ENCODE measurements around the gene CDH8. TPM values are rescaled to one million over a fixed set of nuclear protein-coding genes. Genes with fewer than 3 reads are reported as not detected.
"Not testable (repeated sequence)": the region's sequence is repeated elsewhere in the genome, so short reads cannot be mapped to it uniquely, and the experiment has no call there.

CDH8 gene
- total RNA-seq, 1 experiment from 2014 or later, result 0.42 TPM

DNA sequence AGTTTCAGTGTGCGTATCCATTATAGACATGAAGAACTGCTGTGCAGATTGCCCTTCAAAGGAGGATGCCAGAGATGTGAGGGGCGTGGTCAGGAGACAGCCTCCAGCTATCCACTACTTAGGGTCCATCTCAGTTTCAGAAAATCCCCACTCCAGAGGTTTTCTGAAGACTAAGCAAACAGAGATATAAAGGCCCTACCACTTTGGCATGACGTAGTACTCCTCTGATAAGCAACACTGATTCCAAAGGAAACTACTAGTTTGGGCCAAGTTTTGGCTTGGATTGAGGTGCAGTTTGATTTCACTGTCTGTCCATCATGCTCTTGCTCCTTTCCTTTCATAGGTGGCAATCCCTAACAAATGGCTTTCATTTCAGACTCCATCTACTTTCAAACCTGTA, 228.7 kb downstream of the CDH8 start:
- no peaks in the 10 kb centered on the region for H3K27me3 Mint-ChIP-seq (ENCODE audit: insufficient read depth, unreplicated experiment)
- no peaks in the 10 kb centered on the region for H3K36me3 Mint-ChIP-seq (ENCODE audit: insufficient read depth, unreplicated experiment)
- H3K4me3 Mint-ChIP-seq (ENCODE audit: unreplicated experiment), result no peak overlapping the region
- no peak for DNase-seq (ENCODE audit: unreplicated experiment)
- no peak overlapping the region for H3K27ac Mint-ChIP-seq (ENCODE audit: low read depth, unreplicated experiment)
- TF ChIP-seq, protein P1, sequence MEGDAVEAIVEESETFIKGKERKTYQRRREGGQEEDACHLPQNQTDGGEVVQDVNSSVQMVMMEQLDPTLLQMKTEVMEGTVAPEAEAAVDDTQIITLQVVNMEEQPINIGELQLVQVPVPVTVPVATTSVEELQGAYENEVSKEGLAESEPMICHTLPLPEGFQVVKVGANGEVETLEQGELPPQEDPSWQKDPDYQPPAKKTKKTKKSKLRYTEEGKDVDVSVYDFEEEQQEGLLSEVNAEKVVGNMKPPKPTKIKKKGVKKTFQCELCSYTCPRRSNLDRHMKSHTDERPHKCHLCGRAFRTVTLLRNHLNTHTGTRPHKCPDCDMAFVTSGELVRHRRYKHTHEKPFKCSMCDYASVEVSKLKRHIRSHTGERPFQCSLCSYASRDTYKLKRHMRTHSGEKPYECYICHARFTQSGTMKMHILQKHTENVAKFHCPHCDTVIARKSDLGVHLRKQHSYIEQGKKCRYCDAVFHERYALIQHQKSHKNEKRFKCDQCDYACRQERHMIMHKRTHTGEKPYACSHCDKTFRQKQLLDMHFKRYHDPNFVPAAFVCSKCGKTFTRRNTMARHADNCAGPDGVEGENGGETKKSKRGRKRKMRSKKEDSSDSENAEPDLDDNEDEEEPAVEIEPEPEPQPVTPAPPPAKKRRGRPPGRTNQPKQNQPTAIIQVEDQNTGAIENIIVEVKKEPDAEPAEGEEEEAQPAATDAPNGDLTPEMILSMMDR (IDR thresholded peaks at IDR 0.05; ENCODE audit: unreplicated experiment), result no peak
- no TSS peak for BruUV-seq (replicated peaks)
- intact Hi-C loops (cut with micrococcal nuclease), result no loop called here
- POLR2A ChIA-PET, result no interaction called here
- CTCF ChIA-PET, result no interaction called here
- H3K9me3 Mint-ChIP-seq (ENCODE audit: unreplicated experiment), result no peaks in the 10 kb centered on the region
- no peaks in the 10 kb centered on the region for H3K4me1 Mint-ChIP-seq (ENCODE audit: insufficient read depth, unreplicated experiment)

DNA sequence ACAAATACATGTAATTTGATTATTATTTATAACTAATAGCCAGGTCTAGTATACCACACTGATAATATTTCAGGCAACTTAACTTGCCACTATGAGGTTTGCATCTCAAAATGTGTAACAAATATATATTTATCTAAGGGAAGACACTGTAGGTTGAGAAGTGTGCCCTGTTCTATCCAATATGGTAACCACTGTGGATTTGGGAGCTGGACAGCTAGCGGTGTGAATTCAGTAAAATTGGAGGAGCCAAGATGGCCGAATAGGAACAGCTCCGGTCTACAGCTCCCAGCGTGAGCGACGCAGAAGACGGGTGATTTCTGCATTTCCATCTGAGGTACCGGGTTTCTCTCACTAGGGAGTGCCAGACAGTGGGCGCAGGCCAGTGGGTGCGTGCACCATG, 235.0 kb downstream of the CDH8 start:
- H3K9me3 Mint-ChIP-seq (ENCODE audit: unreplicated experiment); H3K27ac Mint-ChIP-seq (ENCODE audit: low read depth, unreplicated experiment); POLR2A ChIA-PET; H3K4me1 Mint-ChIP-seq (ENCODE audit: insufficient read depth, unreplicated experiment); intact Hi-C loops (cut with micrococcal nuclease); DNase-seq (ENCODE audit: unreplicated experiment); H3K4me3 Mint-ChIP-seq (ENCODE audit: unreplicated experiment); H3K36me3 Mint-ChIP-seq (ENCODE audit: insufficient read depth, unreplicated experiment); BruUV-seq (replicated peaks): not testable (repeated sequence)
- CTCF ChIA-PET, result interaction anchor here (0.6 kb wide), 2 partner anchors 700 to 1103 kb away, joined by 3 to 4 read pairs; no protein-coding TSS in a partner anchor
- peaks cover 13% of the 10 kb centered on the region for H3K27me3 Mint-ChIP-seq (ENCODE audit: insufficient read depth, unreplicated experiment)

DNA sequence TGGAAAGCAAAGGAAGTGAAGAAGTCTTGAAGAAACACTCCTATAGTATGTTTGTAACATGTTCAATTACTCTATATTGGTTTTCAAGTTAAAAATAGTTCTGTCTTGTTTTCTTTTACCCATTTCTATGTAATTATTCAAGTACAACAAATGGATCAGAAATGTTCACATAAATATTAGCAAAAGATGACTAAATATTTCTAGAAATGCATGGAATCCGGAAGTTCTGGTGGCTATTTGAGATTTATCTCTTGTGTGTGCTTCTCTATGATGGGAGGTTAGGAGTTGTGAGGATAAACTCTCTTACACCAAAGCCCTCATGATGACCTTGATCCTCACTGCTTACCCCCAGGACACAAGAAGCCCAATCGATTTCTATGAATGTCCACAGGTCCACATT, 237.5 kb downstream of the CDH8 start:
- intact Hi-C loops (cut with micrococcal nuclease), result no loop called here
- BruUV-seq (replicated peaks), result no TSS peak
- no peaks in the 10 kb centered on the region for H3K36me3 Mint-ChIP-seq (ENCODE audit: insufficient read depth, unreplicated experiment)
- no peak for DNase-seq (ENCODE audit: unreplicated experiment)
- CTCF ChIA-PET, result no interaction called here
- H3K4me3 Mint-ChIP-seq (ENCODE audit: unreplicated experiment), result no peak overlapping the region
- TF ChIP-seq, protein P1 (IDR thresholded peaks at IDR 0.05; ENCODE audit: unreplicated experiment), result no peak
- H3K27ac Mint-ChIP-seq (ENCODE audit: low read depth, unreplicated experiment), result no peak overlapping the region
- no peaks in the 10 kb centered on the region for H3K4me1 Mint-ChIP-seq (ENCODE audit: insufficient read depth, unreplicated experiment)
- peaks cover 22% of the 10 kb centered on the region for H3K27me3 Mint-ChIP-seq (ENCODE audit: insufficient read depth, unreplicated experiment)
- POLR2A ChIA-PET, result no interaction called here
- H3K9me3 Mint-ChIP-seq (ENCODE audit: unreplicated experiment), result no peaks in the 10 kb centered on the region

DNA sequence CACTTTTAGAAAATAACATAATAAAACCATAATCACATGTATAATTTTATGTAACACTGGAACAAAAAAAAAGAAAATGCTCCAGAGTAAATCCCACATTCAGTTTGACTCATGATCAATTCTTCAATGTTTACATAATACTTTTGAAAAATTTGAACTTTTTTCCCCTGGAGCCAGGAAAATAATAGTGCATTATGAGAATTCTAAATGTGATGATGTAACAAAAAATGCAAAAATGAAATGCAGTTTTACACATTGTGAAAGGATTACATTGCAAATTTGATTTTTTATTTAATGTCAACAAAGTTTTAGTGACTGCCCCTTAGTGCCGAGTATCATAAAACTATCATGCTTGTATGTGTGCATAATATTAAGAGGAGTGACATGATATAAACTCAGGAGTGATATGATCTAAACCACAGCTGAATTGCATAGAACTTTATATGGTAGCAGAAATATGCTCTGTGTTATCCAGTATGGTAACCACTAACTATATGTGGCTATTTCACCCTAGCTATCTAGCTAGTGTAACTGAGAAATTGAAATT, 238.2 kb downstream of the CDH8 start:
- peaks cover 22% of the 10 kb centered on the region for H3K27me3 Mint-ChIP-seq (ENCODE audit: insufficient read depth, unreplicated experiment)
- ChIA-PET CTCF (no interaction called here), POLR2A (no interaction called here)
- no peak overlapping the region for H3K27ac Mint-ChIP-seq (ENCODE audit: low read depth, unreplicated experiment)
- no TSS peak for BruUV-seq (replicated peaks)
- H3K4me3 Mint-ChIP-seq (ENCODE audit: unreplicated experiment), result no peak overlapping the region
- no peaks in the 10 kb centered on the region for H3K9me3 Mint-ChIP-seq (ENCODE audit: unreplicated experiment)
- no peaks in the 10 kb centered on the region for H3K36me3 Mint-ChIP-seq (ENCODE audit: insufficient read depth, unreplicated experiment)
- no peaks in the 10 kb centered on the region for H3K4me1 Mint-ChIP-seq (ENCODE audit: insufficient read depth, unreplicated experiment)
- TF ChIP-seq, protein P1 (IDR thresholded peaks at IDR 0.05; ENCODE audit: unreplicated experiment), result no peak
- no peak for DNase-seq (ENCODE audit: unreplicated experiment)
- intact Hi-C loops (cut with micrococcal nuclease), result no loop called here

DNA sequence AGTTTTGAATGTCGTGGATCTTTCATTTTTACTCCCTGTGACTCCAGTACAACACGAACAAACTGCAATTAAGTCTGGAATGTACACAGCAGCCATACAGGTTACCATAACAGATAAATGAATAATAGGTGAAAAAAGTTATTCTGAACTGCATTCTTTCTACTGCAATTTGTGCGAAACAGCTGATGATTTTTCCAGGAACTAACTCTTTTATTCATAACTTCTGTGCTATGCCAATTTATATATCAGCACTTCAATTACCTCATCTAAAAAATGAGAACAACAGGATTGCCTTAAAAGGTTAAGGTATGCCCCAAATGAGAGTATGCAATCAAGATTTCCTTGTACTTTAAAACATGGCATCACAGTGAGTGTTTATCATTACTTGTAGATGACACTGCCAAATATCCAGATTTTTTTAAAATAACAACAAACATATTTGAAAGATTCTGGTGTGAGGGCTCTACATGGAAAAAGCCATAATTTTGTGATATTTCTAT, 238.9 kb downstream of the CDH8 start:
- CTCF ChIA-PET, result no interaction called here
- intact Hi-C loops (cut with micrococcal nuclease), result no loop called here
- POLR2A ChIA-PET, result no interaction called here
- no peaks in the 10 kb centered on the region for H3K36me3 Mint-ChIP-seq (ENCODE audit: insufficient read depth, unreplicated experiment)
- no peak overlapping the region for H3K27ac Mint-ChIP-seq (ENCODE audit: low read depth, unreplicated experiment)
- TF ChIP-seq, protein P1 (IDR thresholded peaks at IDR 0.05; ENCODE audit: unreplicated experiment), result no peak
- no peak for DNase-seq (ENCODE audit: unreplicated experiment)
- H3K9me3 Mint-ChIP-seq (ENCODE audit: unreplicated experiment), result no peaks in the 10 kb centered on the region
- H3K4me1 Mint-ChIP-seq (ENCODE audit: insufficient read depth, unreplicated experiment), result peaks cover 5% of the 10 kb centered on the region
- no TSS peak for BruUV-seq (replicated peaks)
- H3K27me3 Mint-ChIP-seq (ENCODE audit: insufficient read depth, unreplicated experiment), result peaks cover 22% of the 10 kb centered on the region
- H3K4me3 Mint-ChIP-seq (ENCODE audit: unreplicated experiment), result no peak overlapping the region
